Measurements from ENCODE around the gene BICDL1. TPM values are rescaled to one million over a fixed set of nuclear protein-coding genes. Genes with fewer than 3 reads are reported as not detected.

Gene BICDL1
- total RNA-seq, 1 experiment from 2014 or later, result 14.4 TPM

GRCh38 chr12:119989731-119990381, 820 bp downstream of the BICDL1 start:
- POLR2A ChIA-PET (ENCODE audit: unreplicated experiment), result interaction anchor here (0.6 to 0.8 kb wide), 3 partner anchors 17 to 89 kb away, joined by 3 to 4 read pairs (median 3); no protein-coding TSS in a partner anchor
- intact Hi-C loops (cut with micrococcal nuclease; ENCODE audit: unreplicated experiment), result loop anchor here (1.0 kb wide), 1 partner anchor 89 kb away; no protein-coding TSS in a partner anchor
- Histone ChIP-seq H3K79me2 (ENCODE audit: low read depth) (peaks cover 15% of the 10 kb centered on the region), H4K20me1 (ENCODE audit: insufficient read depth) (no peaks in the 10 kb centered on the region), H3K4me1 (replicated peaks; ENCODE audit: insufficient read depth) (peaks cover 21% of the 10 kb centered on the region), H2AFZ (0 out of 2 replicates have a peak overlapping the region, but pooled peaks have one; percentile 55), H3F3A (ENCODE audit: insufficient read depth, low read depth) (peaks cover 12% of the 10 kb centered on the region; the same call in 1 of the 2 replicates), H3K4me2 (peak overlapping the region; percentile 86), H3K27ac (no peak overlapping the region), H3K9me3 (ENCODE audit: insufficient read depth, low read depth) (no peaks in the 10 kb centered on the region), H3K27me3 (ENCODE audit: insufficient read depth, low read depth) (no peaks in the 10 kb centered on the region), H3K9me2 (ENCODE audit: insufficient read depth) (no peaks in the 10 kb centered on the region), H3K36me3 (ENCODE audit: low read depth) (no peaks in the 10 kb centered on the region), H3K4me3 (peak overlapping the region; percentile 68)
- CTCF ChIA-PET, result interaction anchor here (0.6 to 1.7 kb wide), 4 partner anchors 33 to 1781 kb away, joined by 3 to 10 read pairs (median 4); no protein-coding TSS in a partner anchor
- TF ChIP-seq, protein P1, sequence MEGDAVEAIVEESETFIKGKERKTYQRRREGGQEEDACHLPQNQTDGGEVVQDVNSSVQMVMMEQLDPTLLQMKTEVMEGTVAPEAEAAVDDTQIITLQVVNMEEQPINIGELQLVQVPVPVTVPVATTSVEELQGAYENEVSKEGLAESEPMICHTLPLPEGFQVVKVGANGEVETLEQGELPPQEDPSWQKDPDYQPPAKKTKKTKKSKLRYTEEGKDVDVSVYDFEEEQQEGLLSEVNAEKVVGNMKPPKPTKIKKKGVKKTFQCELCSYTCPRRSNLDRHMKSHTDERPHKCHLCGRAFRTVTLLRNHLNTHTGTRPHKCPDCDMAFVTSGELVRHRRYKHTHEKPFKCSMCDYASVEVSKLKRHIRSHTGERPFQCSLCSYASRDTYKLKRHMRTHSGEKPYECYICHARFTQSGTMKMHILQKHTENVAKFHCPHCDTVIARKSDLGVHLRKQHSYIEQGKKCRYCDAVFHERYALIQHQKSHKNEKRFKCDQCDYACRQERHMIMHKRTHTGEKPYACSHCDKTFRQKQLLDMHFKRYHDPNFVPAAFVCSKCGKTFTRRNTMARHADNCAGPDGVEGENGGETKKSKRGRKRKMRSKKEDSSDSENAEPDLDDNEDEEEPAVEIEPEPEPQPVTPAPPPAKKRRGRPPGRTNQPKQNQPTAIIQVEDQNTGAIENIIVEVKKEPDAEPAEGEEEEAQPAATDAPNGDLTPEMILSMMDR (conservative IDR thresholded peaks at IDR 0.05), result no peak
- TF ChIP-seq EZH2 (IDR thresholded peaks at IDR 0.05; ENCODE audit: low read depth), result no peak
- BruUV-seq (replicated peaks), result no TSS peak
- DNase-seq, result peak; percentile 46 to 79

GRCh38 chr12:119990382-119990874, 1.4 kb downstream of the BICDL1 start:
- Histone ChIP-seq H3K27ac (no peak overlapping the region), H3F3A (ENCODE audit: insufficient read depth, low read depth) (peaks cover 12% of the 10 kb centered on the region; the same call in 1 of the 2 replicates), H3K36me3 (ENCODE audit: low read depth) (no peaks in the 10 kb centered on the region), H3K9me3 (ENCODE audit: insufficient read depth, low read depth) (no peaks in the 10 kb centered on the region), H3K4me3 (peak overlapping the region; percentile 68), H4K20me1 (ENCODE audit: insufficient read depth) (no peaks in the 10 kb centered on the region), H3K27me3 (ENCODE audit: insufficient read depth, low read depth) (no peaks in the 10 kb centered on the region), H3K9me2 (ENCODE audit: insufficient read depth) (no peaks in the 10 kb centered on the region), H3K4me1 (replicated peaks; ENCODE audit: insufficient read depth) (peaks cover 21% of the 10 kb centered on the region), H2AFZ (0 out of 2 replicates have a peak overlapping the region, but pooled peaks have one; percentile 55), H3K4me2 (peak overlapping the region; percentile 86), H3K79me2 (ENCODE audit: low read depth) (peaks cover 15% of the 10 kb centered on the region)
- POLR2A ChIA-PET (ENCODE audit: unreplicated experiment), result no interaction called here
- peak in 1 of 2 experiments; percentile 66 for DNase-seq
- TF ChIP-seq, protein P1 (conservative IDR thresholded peaks at IDR 0.05), result no peak
- TF ChIP-seq EZH2 (IDR thresholded peaks at IDR 0.05; ENCODE audit: low read depth), result no peak
- CTCF ChIA-PET, result interaction anchor here (0.7 to 1.7 kb wide), 2 partner anchors 33 to 97 kb away, joined by 3 to 10 read pairs; no protein-coding TSS in a partner anchor
- BruUV-seq (replicated peaks), result no TSS peak
- intact Hi-C loops (cut with micrococcal nuclease; ENCODE audit: unreplicated experiment), result no loop called here

DNA sequence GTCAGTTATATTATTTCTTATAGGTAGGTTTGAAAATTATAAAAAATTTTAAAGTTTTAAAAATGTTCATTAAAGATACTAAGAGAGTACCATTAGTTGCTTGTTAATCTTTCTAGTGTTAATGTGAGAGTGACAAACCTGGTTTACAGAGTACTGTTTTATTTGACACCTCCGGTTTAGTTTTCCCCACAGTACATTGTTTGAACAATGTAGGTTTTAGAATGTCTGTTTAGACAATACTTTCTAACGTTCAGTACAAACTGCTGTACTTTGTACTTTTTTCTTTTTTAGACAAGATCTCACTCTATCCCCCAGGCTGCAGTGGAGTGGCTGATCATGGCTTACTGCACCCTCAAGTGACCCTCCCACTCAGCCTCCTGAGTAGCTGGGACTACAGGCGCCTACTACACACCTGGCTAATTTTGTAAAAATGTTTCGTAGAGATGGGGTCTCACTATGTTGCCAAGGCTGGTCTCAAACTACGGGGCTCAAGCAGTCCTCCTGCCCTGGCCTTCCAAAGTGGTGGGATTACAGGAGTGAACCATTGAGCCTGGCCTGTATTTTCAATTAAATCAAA, 3.2 kb downstream of the BICDL1 start:
- Histone ChIP-seq H3K4me1 (replicated peaks; ENCODE audit: insufficient read depth) (peaks cover 21% of the 10 kb centered on the region), H3K36me3 (ENCODE audit: low read depth) (no peaks in the 10 kb centered on the region), H3K4me2 (no peak overlapping the region), H3K9me3 (ENCODE audit: insufficient read depth, low read depth) (no peaks in the 10 kb centered on the region), H4K20me1 (ENCODE audit: insufficient read depth) (no peaks in the 10 kb centered on the region), H3K4me3 (no peak overlapping the region), H2AFZ (no peak overlapping the region), H3K27ac (no peak overlapping the region), H3K27me3 (ENCODE audit: insufficient read depth, low read depth) (no peaks in the 10 kb centered on the region), H3K9me2 (ENCODE audit: insufficient read depth) (no peaks in the 10 kb centered on the region), H3K79me2 (ENCODE audit: low read depth) (peaks cover 15% of the 10 kb centered on the region), H3F3A (ENCODE audit: insufficient read depth, low read depth) (peaks cover 12% of the 10 kb centered on the region; the same call in 1 of the 2 replicates)
- POLR2A ChIA-PET (ENCODE audit: unreplicated experiment), result no interaction called here
- no peak for DNase-seq
- CTCF ChIA-PET, result no interaction called here
- intact Hi-C loops (cut with micrococcal nuclease; ENCODE audit: unreplicated experiment), result no loop called here
- TF ChIP-seq, protein P1 (conservative IDR thresholded peaks at IDR 0.05), result no peak
- TF ChIP-seq EZH2 (IDR thresholded peaks at IDR 0.05; ENCODE audit: low read depth), result no peak
- no TSS peak for BruUV-seq (replicated peaks)

Measured in PC-9 (cell line).